Gastroesophageal sphincter (tissue), 3 donors: ENCODE measurements around the gene ERP29.

ENCODE experiments used
- EP300 ChIP-seq: sonication (generic); formaldehyde crosslinking; IDR thresholded peaks from one replicate; pipeline ENCODE4 v1.6.1; 2017; ENCODE audit warnings: antibody characterized with exemption, mild to moderate bottlenecking
- POLR2A ChIP-seq, 2 donors: fragments of 450-650 bp; IDR thresholded peaks; one replicate each; pipeline ENCODE4 v1.6.1; 2017; ENCODE audit warnings: antibody characterized with exemption in 2 of 2, mild to moderate bottlenecking in 2 of 2, moderate library complexity in 1 of 2
- POLR2AphosphoS5 ChIP-seq: sonication (generic); formaldehyde crosslinking; IDR thresholded peaks from one replicate; pipeline ENCODE4 v1.6.1; 2017; ENCODE audit warnings: antibody characterized with exemption
- TF ChIP-seq, protein P1 (sequence below), 4 experiments: fragments of 200-600 bp in 2 of 4; fragments of 450-650 bp in 2 of 4; sonication (generic) in 1 of 4; IDR thresholded peaks; one replicate each; pipeline ENCODE4 v1.5.1; 2017 to 2019; ENCODE audit warnings: antibody characterized with exemption in 4 of 4, mild to moderate bottlenecking in 2 of 4, moderate library complexity in 2 of 4

DNA sequence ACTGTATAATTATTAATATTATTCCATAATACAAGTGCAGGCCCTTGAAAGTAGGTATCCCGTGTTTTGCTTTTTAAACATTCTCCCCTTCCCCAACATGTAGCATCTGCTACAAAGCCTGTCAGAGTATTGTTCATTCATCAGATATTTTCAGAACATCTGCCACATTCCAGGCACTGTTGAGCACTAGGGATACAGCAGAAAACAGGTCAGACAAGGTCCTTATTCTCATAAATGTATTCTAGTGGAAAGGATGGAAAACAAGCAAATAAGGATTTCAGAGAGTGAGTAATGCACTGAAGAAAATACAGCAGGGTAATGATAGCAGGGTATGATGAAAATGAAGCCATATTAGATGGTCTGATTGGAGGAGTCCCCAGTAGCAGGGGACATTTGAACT, 3.8 kb downstream of the ERP29 start:
- TF ChIP-seq, protein P1, sequence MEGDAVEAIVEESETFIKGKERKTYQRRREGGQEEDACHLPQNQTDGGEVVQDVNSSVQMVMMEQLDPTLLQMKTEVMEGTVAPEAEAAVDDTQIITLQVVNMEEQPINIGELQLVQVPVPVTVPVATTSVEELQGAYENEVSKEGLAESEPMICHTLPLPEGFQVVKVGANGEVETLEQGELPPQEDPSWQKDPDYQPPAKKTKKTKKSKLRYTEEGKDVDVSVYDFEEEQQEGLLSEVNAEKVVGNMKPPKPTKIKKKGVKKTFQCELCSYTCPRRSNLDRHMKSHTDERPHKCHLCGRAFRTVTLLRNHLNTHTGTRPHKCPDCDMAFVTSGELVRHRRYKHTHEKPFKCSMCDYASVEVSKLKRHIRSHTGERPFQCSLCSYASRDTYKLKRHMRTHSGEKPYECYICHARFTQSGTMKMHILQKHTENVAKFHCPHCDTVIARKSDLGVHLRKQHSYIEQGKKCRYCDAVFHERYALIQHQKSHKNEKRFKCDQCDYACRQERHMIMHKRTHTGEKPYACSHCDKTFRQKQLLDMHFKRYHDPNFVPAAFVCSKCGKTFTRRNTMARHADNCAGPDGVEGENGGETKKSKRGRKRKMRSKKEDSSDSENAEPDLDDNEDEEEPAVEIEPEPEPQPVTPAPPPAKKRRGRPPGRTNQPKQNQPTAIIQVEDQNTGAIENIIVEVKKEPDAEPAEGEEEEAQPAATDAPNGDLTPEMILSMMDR (IDR thresholded peaks at IDR 0.05) = no peak
- TF ChIP-seq POLR2A (IDR thresholded peaks at IDR 0.05) (no peak), EP300 (no peak), POLR2AphosphoS5 (no peak)
